ENCODE data around the gene LHB.
A peak's percentile ranks its signal among the peaks of the same experiment; 100 is the strongest.
"Not testable (repeated sequence)": the region's sequence is repeated elsewhere in the genome, so short reads cannot be mapped to it uniquely, and the experiment has no call there.

Gene LHB

GRCh38 chr19:49036815-49037214 lies 19.9 kb upstream of the LHB start, which contains the start of gene CGB1:
CGB1 (minus strand) TSS chr19:49036895; CDS start chr19:49036711, 184 bp downstream.
- H3K4me1 ChIP-seq (ENCODE audit: insufficient read depth, low read length, poor library complexity, severe bottlenecking); H3K36me3 ChIP-seq (ENCODE audit: insufficient read depth, low read length); H3K27me3 ChIP-seq (ENCODE audit: insufficient read depth, low read length, poor library complexity, severe bottlenecking); H3K9ac ChIP-seq (ENCODE audit: low read depth, low read length, poor library complexity, severe bottlenecking); H3K79me2 ChIP-seq (ENCODE audit: insufficient read depth, low read length); H3K9me3 ChIP-seq (ENCODE audit: insufficient read depth, low read depth, low read length); H3K4me3 ChIP-seq (ENCODE audit: low read length, poor library complexity, severe bottlenecking); H3F3A ChIP-seq (ENCODE audit: low read depth); H2AFZ ChIP-seq (ENCODE audit: low read length); H3K4me2 ChIP-seq (ENCODE audit: low read depth, low read length, poor library complexity, severe bottlenecking); H3K9me2 ChIP-seq (replicated peaks; ENCODE audit: low read depth, low read length); H4K20me1 ChIP-seq (ENCODE audit: insufficient read depth, low read length, poor library complexity, severe bottlenecking): not testable (repeated sequence)
- TF ChIP-seq, protein P1, sequence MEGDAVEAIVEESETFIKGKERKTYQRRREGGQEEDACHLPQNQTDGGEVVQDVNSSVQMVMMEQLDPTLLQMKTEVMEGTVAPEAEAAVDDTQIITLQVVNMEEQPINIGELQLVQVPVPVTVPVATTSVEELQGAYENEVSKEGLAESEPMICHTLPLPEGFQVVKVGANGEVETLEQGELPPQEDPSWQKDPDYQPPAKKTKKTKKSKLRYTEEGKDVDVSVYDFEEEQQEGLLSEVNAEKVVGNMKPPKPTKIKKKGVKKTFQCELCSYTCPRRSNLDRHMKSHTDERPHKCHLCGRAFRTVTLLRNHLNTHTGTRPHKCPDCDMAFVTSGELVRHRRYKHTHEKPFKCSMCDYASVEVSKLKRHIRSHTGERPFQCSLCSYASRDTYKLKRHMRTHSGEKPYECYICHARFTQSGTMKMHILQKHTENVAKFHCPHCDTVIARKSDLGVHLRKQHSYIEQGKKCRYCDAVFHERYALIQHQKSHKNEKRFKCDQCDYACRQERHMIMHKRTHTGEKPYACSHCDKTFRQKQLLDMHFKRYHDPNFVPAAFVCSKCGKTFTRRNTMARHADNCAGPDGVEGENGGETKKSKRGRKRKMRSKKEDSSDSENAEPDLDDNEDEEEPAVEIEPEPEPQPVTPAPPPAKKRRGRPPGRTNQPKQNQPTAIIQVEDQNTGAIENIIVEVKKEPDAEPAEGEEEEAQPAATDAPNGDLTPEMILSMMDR (conservative IDR thresholded peaks at IDR 0.05; ENCODE audit: low read length) = peak; percentile 70

- not testable (repeated sequence) for H4K20me1 ChIP-seq (ENCODE audit: insufficient read depth, low read length, poor library complexity, severe bottlenecking); H3K79me2 ChIP-seq (ENCODE audit: insufficient read depth, low read length); H3K9me3 ChIP-seq (ENCODE audit: insufficient read depth, low read depth, low read length); H3K4me1 ChIP-seq (ENCODE audit: insufficient read depth, low read length, poor library complexity, severe bottlenecking); H3K4me2 ChIP-seq (ENCODE audit: low read depth, low read length, poor library complexity, severe bottlenecking); H3K27me3 ChIP-seq (ENCODE audit: insufficient read depth, low read length, poor library complexity, severe bottlenecking); H3K36me3 ChIP-seq (ENCODE audit: insufficient read depth, low read length); H3K9me2 ChIP-seq (replicated peaks; ENCODE audit: low read depth, low read length); H2AFZ ChIP-seq (ENCODE audit: low read length); H3K4me3 ChIP-seq (ENCODE audit: low read length, poor library complexity, severe bottlenecking); H3K9ac ChIP-seq (ENCODE audit: low read depth, low read length, poor library complexity, severe bottlenecking); H3F3A ChIP-seq (ENCODE audit: low read depth)
- TF ChIP-seq, protein P1 (conservative IDR thresholded peaks at IDR 0.05; ENCODE audit: low read length) = peak; percentile 56
These were observed 14.9 kb upstream of the LHB start, which contains the start of gene CGB2 for GRCh38 chr19:49031642-49032301. CGB2 (plus strand) TSS chr19:49031890; CDS start chr19:49032096, 206 bp downstream.

GRCh38 chr19:49030323-49030722 lies 13.4 kb upstream of the LHB start:
- not testable (repeated sequence) for H3K4me2 ChIP-seq (ENCODE audit: low read depth, low read length, poor library complexity, severe bottlenecking); H2AFZ ChIP-seq (ENCODE audit: low read length); H4K20me1 ChIP-seq (ENCODE audit: insufficient read depth, low read length, poor library complexity, severe bottlenecking); H3F3A ChIP-seq (ENCODE audit: low read depth); H3K36me3 ChIP-seq (ENCODE audit: insufficient read depth, low read length); H3K9ac ChIP-seq (ENCODE audit: low read depth, low read length, poor library complexity, severe bottlenecking); H3K27me3 ChIP-seq (ENCODE audit: insufficient read depth, low read length, poor library complexity, severe bottlenecking); H3K4me1 ChIP-seq (ENCODE audit: insufficient read depth, low read length, poor library complexity, severe bottlenecking); H3K4me3 ChIP-seq (ENCODE audit: low read length, poor library complexity, severe bottlenecking); H3K9me3 ChIP-seq (ENCODE audit: insufficient read depth, low read depth, low read length); H3K9me2 ChIP-seq (replicated peaks; ENCODE audit: low read depth, low read length); H3K79me2 ChIP-seq (ENCODE audit: insufficient read depth, low read length)

DNA sequence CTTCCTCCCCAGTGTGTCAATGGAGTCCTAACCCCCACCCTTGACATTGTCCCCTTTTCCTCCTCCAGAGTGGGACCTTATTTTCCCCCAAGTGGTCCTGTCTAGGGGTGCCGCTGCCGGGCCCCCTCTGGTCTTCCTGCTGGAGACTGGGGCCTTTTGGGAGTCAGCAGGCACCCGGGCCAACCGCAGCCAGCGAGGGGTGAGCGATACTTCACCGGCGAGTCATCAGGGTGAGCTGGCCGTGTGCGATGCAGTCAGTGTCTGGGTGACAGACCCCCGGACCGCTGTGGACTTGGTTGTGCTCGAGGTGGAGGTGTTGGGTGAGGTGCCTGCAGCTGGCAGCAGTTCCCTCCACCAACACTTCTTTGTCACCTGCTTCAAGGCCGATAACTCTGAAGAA lies 12.9 kb upstream of the LHB start:
- not testable (repeated sequence) for H3K9ac ChIP-seq (ENCODE audit: low read depth, low read length, poor library complexity, severe bottlenecking); H3K9me2 ChIP-seq (replicated peaks; ENCODE audit: low read depth, low read length); H2AFZ ChIP-seq (ENCODE audit: low read length); H3K4me3 ChIP-seq (ENCODE audit: low read length, poor library complexity, severe bottlenecking); H3K36me3 ChIP-seq (ENCODE audit: insufficient read depth, low read length); H4K20me1 ChIP-seq (ENCODE audit: insufficient read depth, low read length, poor library complexity, severe bottlenecking); H3F3A ChIP-seq (ENCODE audit: low read depth); H3K9me3 ChIP-seq (ENCODE audit: insufficient read depth, low read depth, low read length); H3K27me3 ChIP-seq (ENCODE audit: insufficient read depth, low read length, poor library complexity, severe bottlenecking); H3K79me2 ChIP-seq (ENCODE audit: insufficient read depth, low read length); H3K4me2 ChIP-seq (ENCODE audit: low read depth, low read length, poor library complexity, severe bottlenecking); H3K4me1 ChIP-seq (ENCODE audit: insufficient read depth, low read length, poor library complexity, severe bottlenecking)

DNA sequence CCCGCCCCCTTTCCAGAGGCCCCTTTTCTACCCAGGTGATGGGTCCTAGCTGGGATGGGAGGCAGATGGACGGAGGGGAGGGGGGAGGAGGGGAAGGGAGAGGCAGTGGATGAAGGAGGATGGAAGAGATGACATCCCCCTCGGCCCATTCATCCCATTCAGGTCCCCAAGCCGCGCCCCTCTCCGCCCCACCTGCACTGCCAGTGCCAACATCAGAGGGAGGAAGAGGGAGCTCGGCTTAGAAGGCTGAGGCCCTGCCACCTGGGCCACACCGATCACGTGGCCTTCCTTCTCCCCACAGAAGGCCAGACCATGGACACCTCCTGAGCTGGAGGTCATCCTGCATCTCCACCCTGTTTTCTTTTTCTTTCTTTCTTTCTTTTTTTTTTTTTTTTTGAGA lies 11.8 kb upstream of the LHB start:
- H3K9me2 ChIP-seq (replicated peaks; ENCODE audit: low read depth, low read length); H3K4me2 ChIP-seq (ENCODE audit: low read depth, low read length, poor library complexity, severe bottlenecking); H3K4me1 ChIP-seq (ENCODE audit: insufficient read depth, low read length, poor library complexity, severe bottlenecking); H3K9ac ChIP-seq (ENCODE audit: low read depth, low read length, poor library complexity, severe bottlenecking); H3K36me3 ChIP-seq (ENCODE audit: insufficient read depth, low read length); H3K79me2 ChIP-seq (ENCODE audit: insufficient read depth, low read length); H3K9me3 ChIP-seq (ENCODE audit: insufficient read depth, low read depth, low read length); H4K20me1 ChIP-seq (ENCODE audit: insufficient read depth, low read length, poor library complexity, severe bottlenecking); H3F3A ChIP-seq (ENCODE audit: low read depth); H2AFZ ChIP-seq (ENCODE audit: low read length); H3K27me3 ChIP-seq (ENCODE audit: insufficient read depth, low read length, poor library complexity, severe bottlenecking); H3K4me3 ChIP-seq (ENCODE audit: low read length, poor library complexity, severe bottlenecking): not testable (repeated sequence)

DNA sequence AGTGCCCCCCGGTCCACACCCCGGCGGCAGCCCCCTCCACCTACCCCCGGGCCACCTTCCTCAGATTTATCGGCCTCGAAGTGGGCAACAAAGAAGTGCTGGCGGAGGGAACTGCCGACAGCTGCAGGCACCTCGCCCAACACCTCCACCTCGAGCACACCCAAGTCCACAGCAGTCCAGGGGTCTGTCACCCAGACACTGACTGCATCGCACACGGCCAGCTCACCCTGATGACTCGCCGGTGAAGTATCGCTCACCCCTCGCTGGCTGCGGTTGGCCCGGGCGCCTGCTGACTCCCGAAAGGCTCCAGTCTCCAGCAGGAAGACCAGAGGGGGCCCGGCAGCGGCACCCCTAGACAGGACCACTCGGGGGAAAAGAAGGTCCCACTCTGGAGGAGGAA lies 8.7 kb upstream of the LHB start:
- H3K36me3 ChIP-seq (ENCODE audit: insufficient read depth, low read length); H3F3A ChIP-seq (ENCODE audit: low read depth); H3K4me1 ChIP-seq (ENCODE audit: insufficient read depth, low read length, poor library complexity, severe bottlenecking); H2AFZ ChIP-seq (ENCODE audit: low read length); H3K79me2 ChIP-seq (ENCODE audit: insufficient read depth, low read length); H4K20me1 ChIP-seq (ENCODE audit: insufficient read depth, low read length, poor library complexity, severe bottlenecking); H3K4me2 ChIP-seq (ENCODE audit: low read depth, low read length, poor library complexity, severe bottlenecking); H3K9ac ChIP-seq (ENCODE audit: low read depth, low read length, poor library complexity, severe bottlenecking); H3K9me2 ChIP-seq (replicated peaks; ENCODE audit: low read depth, low read length); H3K27me3 ChIP-seq (ENCODE audit: insufficient read depth, low read length, poor library complexity, severe bottlenecking); H3K4me3 ChIP-seq (ENCODE audit: low read length, poor library complexity, severe bottlenecking); H3K9me3 ChIP-seq (ENCODE audit: insufficient read depth, low read depth, low read length): not testable (repeated sequence)
